AML-193 (cell line): ENCODE data around the gene OR6P1.
A peak's percentile ranks its signal among the peaks of the same experiment; 100 is the strongest.

Experiments
- DNase-seq, 2 experiments: peaks; one replicate each; lab custom pipeline; 2025; lab: John Stamatoyannopoulos, UW

OR6P1 gene, protein sequence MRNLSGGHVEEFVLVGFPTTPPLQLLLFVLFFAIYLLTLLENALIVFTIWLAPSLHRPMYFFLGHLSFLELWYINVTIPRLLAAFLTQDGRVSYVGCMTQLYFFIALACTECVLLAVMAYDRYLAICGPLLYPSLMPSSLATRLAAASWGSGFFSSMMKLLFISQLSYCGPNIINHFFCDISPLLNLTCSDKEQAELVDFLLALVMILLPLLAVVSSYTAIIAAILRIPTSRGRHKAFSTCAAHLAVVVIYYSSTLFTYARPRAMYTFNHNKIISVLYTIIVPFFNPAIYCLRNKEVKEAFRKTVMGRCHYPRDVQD

DNA sequence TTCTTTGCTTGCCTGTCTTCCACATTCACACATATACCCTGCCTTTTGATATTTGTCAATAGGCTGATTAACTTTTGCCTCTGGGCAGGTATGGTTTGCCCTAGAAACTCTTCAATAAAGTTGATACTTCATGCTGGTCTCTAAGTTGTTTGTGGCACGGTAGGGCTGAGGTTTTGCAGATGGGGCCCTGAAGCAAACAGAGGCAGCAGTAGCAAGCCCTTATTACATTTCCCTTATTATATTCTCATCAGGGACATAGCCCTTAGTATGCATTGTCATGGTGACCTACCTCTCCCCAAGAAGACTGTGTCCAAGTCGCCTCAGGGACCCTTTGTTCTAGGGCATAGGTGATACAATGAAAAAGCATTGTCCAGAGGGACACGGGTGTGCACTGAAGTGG is at the start of gene OR6P1:
TSS of gene OR6P1 (minus strand) at position 101 of the 400 bp plus-strand sequence. CDS start 6,976 bp downstream, outside the sequence.
- no peak for DNase-seq

DNA sequence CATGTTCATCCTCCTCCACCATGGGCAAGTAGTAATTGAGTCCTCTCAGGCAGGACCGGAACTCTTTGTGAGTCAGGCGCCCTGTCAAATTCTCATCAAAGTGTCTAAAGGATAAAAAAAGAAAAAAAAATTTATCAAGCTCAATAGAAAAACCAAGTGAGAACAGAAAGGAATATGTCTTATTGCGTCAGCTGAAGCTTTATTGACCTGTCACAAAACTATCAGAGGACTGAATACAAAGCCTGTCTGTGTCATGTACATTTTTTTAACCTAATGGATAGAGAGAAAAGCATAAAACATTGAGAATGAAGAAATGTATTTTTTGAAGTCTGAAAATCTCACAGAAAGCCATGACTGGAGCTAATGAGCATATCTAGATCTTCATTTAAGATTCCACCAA is 43.4 kb upstream of the OR6P1 start:
- no peak for DNase-seq

DNA sequence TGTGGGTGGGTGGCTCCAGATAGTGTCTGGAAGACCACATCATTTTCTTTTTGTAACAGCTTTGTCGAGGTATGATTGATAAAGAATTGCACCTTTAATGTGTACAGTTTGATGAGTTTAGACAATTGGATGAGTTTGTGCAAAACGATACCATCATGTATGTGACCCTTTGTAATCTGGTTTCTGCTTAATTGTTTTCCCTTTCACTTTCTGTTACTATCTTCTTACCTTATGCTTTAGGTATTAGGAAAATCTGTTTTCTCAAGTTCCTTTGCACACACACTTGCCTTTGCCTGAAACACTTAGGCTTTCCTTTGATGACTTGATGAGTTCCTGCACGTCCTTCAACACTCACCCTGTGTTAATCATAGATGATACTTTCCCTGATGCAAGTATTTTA is 41.5 kb upstream of the OR6P1 start:
- no peak for DNase-seq

DNA sequence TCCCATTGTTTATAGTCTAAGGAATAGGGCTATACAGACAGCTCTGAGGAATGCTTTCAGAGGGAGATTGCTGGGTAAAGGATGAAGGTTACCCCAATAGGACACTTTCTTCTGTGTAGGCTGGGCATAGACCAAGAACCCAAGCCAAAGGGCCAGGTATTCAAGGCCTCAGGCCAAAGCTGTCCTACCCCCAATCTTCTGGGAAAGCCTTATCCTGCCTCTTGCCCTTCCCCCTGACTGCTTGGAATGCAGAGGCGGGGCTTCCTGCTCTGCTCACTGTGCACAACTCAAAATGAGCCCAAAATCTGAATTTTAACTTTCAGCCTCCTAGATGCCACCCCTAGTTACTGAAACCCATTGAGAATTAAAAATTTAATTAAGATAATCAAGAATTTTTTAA is 36.9 kb upstream of the OR6P1 start:
- DNase-seq: no peak

DNA sequence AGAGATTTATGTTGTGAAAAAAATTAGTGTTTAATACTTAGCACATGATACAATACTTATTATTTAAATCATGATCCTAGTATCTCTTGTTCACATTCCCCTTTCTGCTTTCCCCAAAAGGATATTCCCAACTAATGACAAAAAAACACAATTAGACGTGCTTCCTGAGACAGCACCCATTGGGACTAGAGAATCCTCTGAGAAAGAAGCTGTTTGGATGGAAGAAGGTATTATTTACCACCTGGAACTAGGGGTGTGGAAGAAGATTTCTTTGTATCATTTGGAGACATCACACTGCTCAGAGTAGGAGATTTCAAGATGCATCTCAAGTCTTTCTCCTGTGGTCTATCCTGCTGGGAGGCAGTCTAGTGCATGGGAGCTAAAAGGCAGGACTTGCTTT is 34.6 kb upstream of the OR6P1 start, which contains the start of gene OR10Z1:
TSS of gene OR10Z1 (plus strand) at position 301 of the 400 bp plus-strand sequence. CDS start 1,171 bp downstream, outside the sequence.
- DNase-seq: no peak

DNA sequence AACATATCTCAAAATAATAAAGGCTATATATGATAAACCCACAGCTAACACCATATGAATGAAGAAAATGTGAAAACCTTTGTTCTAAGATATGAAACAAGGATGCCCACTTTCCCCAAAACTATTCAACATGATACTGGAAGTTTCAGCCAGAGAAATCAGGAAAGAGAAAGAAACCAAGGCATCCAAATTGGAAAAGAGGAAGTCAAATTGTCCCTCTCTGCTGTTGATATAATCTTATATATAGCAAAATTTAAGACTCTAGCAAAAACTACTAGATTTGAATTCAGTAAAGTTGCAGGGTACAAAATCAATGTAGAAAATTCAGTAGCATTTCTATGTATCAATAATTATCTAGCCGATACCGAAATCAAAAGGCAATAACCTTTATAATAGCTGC is 30.4 kb upstream of the OR6P1 start:
- DNase-seq: no peak

DNA sequence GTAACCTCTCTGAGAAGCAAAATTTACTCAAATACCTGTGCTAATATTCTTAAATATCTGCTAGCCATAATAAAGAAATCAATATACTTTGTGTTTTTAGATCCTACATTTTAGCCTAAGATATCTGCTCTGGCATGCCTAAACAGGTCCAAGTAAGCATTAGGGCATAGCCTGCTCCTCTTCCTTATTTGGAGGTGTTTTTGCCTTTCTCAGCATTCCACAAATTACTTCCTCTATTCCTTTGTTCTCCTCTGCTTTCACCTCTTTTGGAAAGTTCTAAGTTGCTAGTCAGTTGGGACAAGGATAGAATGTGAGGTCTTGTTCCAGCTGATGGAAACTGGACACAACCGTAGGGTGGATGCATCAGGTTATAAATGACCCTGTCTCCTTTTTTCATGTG is 16.6 kb upstream of the OR6P1 start:
- no peak for DNase-seq

DNA sequence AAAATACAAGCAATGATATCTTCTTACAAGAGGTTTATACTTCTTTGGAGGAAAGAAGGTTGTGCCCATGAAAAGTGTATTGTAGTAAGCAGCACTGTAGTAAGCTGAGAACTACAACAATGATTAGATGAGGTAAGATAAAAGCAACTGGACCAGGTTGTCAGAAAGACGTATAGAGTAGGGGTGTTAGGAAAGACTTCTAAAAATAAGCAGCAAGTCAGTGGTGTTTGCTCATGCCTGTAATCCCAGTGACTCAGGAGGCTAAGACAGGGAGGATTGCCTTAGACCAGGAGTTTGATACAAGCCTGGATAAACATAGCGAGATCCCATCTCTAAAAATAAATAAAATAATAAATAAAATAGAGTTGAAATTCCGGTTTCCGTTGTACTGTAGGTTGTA is 13.6 kb upstream of the OR6P1 start:
- no peak for DNase-seq

DNA sequence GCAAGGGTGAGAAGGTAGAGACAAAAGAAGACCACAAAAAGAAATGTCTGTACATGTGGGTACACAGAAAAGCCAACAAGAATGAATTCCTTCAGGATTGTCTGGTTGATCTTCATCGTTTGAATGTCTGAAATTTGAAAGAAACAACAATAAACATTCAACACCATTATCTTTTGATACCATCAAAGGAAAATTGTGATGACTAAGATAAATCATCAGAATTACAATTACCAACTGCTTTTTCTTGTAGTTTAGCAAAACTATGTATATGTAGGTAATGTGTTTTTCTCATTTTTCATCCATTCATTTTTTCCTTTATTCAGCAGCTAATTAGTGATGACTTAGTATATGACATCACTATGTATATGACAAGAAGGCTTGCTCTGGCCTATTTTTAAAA is 9.4 kb upstream of the OR6P1 start, which contains the start of gene OR10X1:
TSS of gene OR10X1 (minus strand) at position 167 of the 400 bp plus-strand sequence. CDS start at position 167, 0 bp downstream.
- no peak for DNase-seq

DNA sequence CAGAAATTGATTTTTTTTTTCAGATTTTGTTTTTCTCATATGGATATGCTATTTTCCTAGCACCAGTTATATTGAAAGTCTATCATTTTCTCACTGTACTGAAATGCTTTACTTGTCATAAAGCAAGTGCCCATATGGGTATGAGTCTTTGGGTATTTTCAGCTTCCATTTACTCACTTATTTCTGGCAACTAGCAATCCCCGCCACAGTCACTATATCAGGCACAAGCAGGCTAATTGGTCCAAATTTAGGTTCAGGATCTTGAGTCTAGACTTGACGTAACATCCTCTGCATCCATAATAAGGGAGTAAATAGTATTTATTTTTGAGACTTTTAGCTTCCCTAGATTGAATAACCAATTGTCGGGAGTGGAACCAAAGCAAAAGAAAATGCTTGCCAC is 7.2 kb upstream of the OR6P1 start:
- DNase-seq: no peak

DNA sequence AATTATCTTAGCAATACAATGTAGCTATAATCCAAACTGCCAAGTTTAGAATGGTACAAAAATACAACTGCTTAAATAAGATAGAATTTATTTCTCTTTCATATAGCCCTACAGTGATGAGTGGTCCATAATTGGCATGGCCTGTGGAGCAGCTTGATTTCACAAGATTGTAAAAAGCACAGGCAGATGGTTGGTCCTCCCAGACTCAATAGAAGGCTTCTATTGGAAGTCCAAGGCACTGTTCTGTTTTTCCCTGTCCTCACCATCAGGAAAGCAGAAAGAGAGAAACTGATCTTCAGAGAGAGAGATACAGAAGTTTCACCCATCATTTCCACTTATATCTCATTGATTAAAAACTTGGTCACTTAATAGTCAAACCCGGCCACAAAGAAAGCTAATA is 1.8 kb upstream of the OR6P1 start:
- DNase-seq: no peak

DNA sequence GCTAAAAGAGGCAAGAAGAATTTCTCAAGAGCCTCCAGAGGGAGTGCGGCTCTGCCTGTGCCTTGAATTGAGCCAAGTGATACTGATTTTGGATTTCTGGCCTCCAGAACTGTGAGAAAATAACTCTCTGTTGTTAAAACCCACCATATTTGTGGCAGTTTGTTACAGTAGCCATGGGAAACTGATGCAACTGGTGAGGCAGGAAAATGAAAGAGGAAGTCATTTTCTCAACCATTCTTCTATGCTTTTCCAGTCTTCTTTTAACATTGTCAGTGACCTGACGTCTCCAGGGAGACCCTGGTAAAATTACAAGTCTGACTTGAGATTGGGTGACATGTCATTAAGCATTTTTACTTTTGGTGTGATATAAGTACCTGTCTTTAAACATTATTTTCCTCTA is 5.8 kb downstream of the OR6P1 start:
- DNase-seq: peak; percentile 65 to 88

DNA sequence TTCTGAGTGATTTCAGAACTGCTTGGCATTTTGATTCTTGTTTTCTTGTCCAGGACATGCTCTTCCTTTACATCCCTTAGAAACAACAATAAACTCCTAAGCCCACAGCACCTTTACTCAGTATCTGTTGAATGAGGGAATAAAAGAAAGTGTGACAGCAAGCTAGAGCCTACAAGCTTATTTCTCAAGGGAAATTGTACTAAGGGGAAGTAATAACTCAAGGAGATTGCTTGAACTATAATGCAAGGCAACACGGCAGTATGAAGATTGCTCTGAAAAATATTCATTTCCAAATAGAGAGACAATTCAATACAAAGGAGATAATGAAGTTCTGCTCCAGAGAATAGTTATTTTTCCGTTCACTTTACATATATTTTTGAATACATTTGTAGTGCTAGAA is 6.5 kb downstream of the OR6P1 start:
- peak; percentile 23 to 37 for DNase-seq

DNA sequence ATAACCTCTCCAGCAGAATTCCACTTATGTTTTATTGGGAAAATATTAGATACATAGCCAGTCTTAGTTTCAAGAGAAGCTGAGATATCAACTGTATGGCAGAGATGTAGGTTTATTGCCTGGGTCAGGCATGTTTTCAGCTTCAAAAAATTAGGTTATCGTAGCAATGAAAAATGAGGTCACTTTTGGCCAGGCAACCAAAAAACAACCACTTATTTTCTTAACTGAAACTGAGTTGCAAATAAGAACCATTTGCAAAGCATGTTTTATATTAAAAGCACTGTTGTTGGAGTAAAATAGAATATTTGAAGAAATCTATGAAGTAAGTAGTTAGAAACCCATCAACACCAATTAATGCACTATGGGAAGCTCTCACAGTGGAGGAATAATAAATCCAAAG is 10.7 kb downstream of the OR6P1 start:
- DNase-seq: no peak

DNA sequence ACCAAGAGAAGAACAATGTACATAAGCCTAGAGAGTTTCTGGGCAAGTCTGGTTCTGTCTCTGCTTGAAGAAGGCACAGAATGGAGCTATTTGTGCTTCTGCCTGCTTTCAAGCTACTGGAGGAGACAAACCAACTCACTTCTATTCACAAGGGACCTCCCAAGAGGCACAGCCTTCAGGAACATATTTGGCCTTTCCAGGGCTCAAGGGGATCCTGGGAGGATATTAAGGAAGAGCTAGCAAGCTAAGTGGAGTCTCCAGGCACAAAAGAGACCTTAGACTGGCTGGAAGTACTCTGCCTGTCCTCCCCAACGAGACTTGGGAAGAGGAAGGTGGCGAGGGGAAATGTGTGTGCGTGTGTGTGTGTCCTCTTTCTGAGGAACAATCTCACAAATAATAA is 16.0 kb downstream of the OR6P1 start, which contains the start of gene OR6Y1:
TSS of gene OR6Y1 (minus strand) at position 54 of the 400 bp plus-strand sequence. CDS start 6,300 bp downstream, outside the sequence.
- no peak for DNase-seq

DNA sequence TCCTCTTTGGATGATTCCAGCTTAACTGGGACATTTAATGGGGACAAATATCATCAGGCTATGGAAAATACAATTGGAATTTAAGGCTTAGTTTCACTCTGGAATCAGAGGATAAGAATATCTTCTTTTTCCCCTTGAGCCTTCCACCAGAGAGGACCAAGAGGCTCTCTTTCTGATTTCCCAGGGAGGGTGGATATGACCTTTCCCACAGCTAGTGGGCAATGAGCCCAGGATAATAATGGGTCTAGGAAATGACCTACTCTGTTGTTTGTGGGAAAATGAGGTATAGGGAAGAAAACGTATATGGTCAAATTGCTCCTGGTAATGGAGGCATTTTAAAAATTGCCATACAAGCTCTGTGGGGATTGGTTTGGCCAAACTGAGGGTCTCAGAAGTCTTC is 18.1 kb downstream of the OR6P1 start:
- no peak for DNase-seq

DNA sequence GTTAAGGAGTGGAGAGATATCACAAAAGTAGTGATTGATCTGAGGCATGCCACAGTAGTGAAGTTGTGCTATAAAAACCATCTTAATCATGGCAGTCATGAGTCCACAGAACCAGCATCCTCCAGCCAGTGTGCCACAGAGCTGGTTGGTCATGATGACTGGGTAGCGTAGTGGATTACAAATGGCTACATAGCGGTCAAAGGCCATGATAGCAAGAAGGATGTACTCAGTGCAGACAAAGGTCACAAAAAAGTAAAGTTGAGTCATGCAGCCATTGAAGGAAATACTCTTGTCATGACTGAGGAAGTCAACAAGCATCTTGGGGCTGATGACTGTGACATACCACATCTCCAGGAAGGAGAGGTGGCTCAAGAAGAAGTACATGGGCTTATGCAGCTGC is 22.8 kb downstream of the OR6P1 start:
- DNase-seq: no peak

DNA sequence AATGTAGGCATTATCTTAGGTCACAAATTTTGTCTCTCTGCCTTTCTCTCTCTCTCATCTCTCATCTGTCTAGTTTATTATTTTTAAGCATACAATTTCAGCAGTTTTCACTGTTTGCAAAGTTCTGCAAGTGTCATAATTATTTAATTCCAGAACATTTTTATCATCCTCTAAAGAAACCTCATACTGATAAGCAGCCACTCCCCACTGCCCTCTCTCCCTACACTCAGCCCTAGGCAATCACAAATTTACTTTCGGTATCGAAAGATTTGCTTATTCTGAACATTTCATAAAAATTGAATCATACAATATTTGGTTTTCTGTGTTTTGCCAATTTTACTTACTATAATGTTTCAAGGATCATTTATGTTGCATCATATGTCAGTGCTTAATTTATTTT is 32.8 kb downstream of the OR6P1 start:
- DNase-seq: no peak

DNA sequence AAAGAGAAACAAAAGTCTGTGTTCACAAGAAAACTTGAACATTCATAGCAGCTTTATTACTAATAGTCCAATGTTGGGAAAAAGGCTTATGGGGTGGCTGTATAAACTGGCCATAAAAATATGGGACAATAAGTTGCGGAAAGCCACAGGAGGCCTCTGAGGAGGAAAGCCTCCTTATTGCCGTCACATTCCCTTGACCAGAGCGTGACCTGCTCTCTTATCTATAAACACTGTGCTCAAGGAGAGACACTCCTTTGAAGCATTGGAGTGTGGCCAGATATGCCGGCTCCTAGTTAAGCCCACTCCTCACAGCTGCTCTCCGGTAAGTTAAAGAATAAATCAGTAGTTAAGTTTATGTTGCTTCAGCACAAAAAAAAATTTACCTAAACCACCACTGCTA is 35.9 kb downstream of the OR6P1 start:
- no peak for DNase-seq

DNA sequence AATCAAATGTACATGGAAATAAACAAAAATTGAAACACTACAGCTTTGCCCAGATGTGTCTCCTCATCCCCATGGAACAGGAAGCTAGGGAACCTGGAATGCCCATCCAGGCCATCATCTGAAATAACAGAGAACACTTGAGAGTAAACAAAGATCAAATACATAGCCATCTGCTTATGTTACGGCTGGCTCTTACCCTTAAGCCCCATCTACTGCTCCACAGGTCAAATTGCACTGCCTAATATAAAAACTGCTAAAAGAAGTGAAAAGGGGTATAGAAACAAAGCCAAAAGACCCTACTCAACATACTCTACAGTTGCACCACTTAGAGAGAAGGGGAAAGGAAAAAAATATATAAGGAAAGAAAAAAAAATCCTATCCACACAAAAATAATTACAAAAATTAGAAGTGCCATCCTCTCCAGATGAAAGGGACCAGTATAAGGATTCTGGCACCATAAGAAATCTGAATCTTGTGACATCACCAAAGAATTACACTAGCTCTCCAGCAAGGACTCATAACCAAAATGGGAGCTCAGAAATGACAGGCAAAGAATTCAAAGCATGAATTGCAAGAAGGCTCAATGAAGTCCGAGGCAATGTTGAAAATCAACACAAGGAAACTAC is 43.1 kb downstream of the OR6P1 start:
- peak; percentile 44 to 49 for DNase-seq

DNA sequence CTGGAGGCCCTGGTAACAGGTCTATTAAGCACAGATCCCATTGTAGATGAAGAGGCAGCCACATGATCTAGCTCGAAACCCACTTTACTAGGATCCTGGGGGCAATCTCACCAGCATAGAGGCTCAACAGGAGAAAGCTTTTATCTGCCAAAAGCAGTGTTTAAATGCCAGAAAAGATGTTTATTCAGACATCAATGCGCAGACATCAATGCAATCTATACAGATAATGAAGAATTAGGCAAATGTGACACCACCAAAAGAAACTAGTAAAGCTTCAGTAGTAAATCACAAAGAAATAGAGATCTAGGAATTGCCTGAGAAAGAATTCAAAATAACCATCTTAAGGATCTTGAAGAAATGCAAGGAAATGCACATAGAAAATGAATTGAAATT is 48.7 kb downstream of the OR6P1 start:
- no peak for DNase-seq

DNA sequence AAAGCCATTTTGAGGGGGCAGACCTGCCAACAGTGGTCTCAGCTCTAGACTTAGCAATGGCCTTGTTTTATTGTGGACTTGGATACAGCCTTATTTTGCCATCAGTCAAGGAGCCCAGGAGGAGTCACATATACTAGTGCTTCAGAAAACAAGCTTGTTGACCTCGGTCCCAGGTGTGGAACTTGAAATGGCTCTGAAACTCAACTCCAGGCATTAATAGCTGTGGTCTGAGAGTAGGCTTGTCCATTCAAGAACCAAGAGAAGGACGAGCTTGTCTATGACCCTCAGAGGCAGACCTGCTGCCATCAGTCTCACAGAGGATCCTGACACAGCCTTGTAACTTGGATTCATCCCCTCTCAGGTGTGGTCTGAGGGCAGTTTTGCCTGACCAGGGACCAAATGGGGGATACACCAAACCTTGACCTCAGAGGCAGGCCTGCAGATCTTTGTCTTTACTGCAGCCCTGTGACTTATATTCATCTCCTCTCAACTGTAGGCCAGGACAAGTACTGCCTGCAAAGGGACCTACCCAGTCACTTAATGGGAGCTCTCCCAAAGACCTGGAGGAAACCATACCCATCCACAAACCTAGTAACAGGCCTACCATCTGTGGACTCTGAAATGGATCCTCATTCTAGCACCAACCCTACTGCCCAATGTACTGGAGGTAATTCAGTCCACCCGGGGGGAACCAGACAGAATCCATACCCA is 49.3 kb downstream of the OR6P1 start:
- no peak for DNase-seq

DNA sequence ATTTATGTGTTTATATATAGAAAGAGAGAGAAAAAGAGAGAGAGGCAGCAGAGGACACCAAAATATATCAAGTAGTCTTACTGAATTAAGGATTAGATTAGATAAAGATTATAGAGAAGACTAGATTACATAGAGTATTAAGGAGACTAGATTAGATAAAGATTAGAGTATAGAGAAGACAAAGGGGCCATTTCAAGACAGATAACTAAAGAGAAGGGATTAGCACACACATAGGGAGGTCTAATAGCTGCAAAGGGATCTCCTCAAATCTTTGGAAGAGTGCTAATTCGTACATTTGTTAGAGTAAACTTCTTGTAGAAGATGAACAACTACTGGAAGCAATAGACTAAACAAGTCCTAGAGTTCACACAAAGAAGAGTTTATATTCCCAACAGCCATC is 50.4 kb downstream of the OR6P1 start:
- no peak for DNase-seq
